HepG2 (cell line): Measurements from ENCODE around the gene STX5. TPM values are rescaled to one million over a fixed set of nuclear protein-coding genes. Genes with fewer than 3 reads are reported as not detected.

Experiments used
- BRCA1 ChIP-seq: sonication (generic); formaldehyde crosslinking; IDR thresholded peaks from 2 replicates; pipeline ENCODE4 v1.4.0; 2020; ENCODE audit warnings: missing genetic modification reagents
- ELF3 ChIP-seq: IDR thresholded peaks from 2 replicates; pipeline ENCODE4 v1.6.1; 2016; ENCODE audit warnings: missing genetic modification reagents, missing compliant biosample characterization
- FOXM1 ChIP-seq: sonication (generic); formaldehyde crosslinking; IDR thresholded peaks from 2 replicates; pipeline ENCODE4 v1.5.0; 2020; ENCODE audit warnings: missing genetic modification reagents
- HDAC2 ChIP-seq: sonication (generic); formaldehyde crosslinking; IDR thresholded peaks from 2 replicates; pipeline ENCODE4 v1.4.0; 2020; ENCODE audit warnings: missing genetic modification reagents
- MAF1 ChIP-seq: sonication (generic); formaldehyde crosslinking; IDR thresholded peaks from 2 replicates; pipeline ENCODE4 v1.5.0; 2020; ENCODE audit warnings: missing genetic modification reagents, borderline replicate concordance
- MED13 ChIP-seq: sonication (generic); formaldehyde crosslinking; IDR thresholded peaks from 2 replicates; pipeline ENCODE4 v1.5.0; 2020; ENCODE audit warnings: missing genetic modification reagents
- NR2F6 ChIP-seq, 2 experiments: IDR thresholded peaks; 2 replicates each; pipeline ENCODE4 v1.6.1; 2016; ENCODE audit warnings: antibody characterized with exemption in 1 of 2, mild to moderate bottlenecking in 1 of 2
- SATB2 ChIP-seq: sonication (generic); formaldehyde crosslinking; IDR thresholded peaks from 2 replicates; pipeline ENCODE4 v1.5.0; 2020; ENCODE audit warnings: missing genetic modification reagents
- SOX5 ChIP-seq: IDR thresholded peaks from 2 replicates; pipeline ENCODE4 v1.6.1; 2016; ENCODE audit warnings: borderline replicate concordance
- SYNCRIP ChIP-seq: fragments of 200-400 bp; formaldehyde crosslinking; IDR thresholded peaks from 2 replicates; pipeline ENCODE4 v1.6.1; 2018; ENCODE audit warnings: mild to moderate bottlenecking, low read depth, low read length; ENCODE audit not compliant: insufficient read depth
- TFAP4 ChIP-seq: sonication (generic); IDR thresholded peaks from 2 replicates; pipeline ENCODE4 v1.6.1; 2016; ENCODE audit warnings: low read depth, borderline replicate concordance
- ZMAT3 ChIP-seq: sonication (generic); formaldehyde crosslinking; conservative IDR thresholded peaks from 2 replicates; pipeline ENCODE4 v1.7.0; 2021; ENCODE audit warnings: missing genetic modification reagents
- ZNF329 ChIP-seq: sonication (generic); formaldehyde crosslinking; IDR thresholded peaks from 2 replicates; pipeline ENCODE4 v1.9.0; 2021; ENCODE audit warnings: low read depth, mild to moderate bottlenecking, missing genetic modification reagents
- ZNF44 ChIP-seq: sonication (generic); formaldehyde crosslinking; IDR thresholded peaks from 2 replicates; pipeline ENCODE4 v1.5.1; 2020; ENCODE audit warnings: mild to moderate bottlenecking, missing genetic modification reagents
- ZNF451 ChIP-seq: sonication (generic); formaldehyde crosslinking; IDR thresholded peaks from 2 replicates; pipeline ENCODE4 v1.5.0; 2020; ENCODE audit warnings: mild to moderate bottlenecking, missing genetic modification reagents
- ZNF496 ChIP-seq: sonication (generic); formaldehyde crosslinking; IDR thresholded peaks from 2 replicates; pipeline ENCODE4 v1.8.1; 2023; ENCODE audit warnings: mild to moderate bottlenecking, moderate library complexity, missing genetic modification reagents; ENCODE audit not compliant: insufficient replicate concordance
- ZNF564 ChIP-seq: sonication (generic); formaldehyde crosslinking; IDR thresholded peaks from 2 replicates; pipeline ENCODE4 v1.8.1; 2023; ENCODE audit warnings: mild to moderate bottlenecking, missing genetic modification reagents
- ZNF749 ChIP-seq: sonication (generic); formaldehyde crosslinking; IDR thresholded peaks from 2 replicates; pipeline ENCODE4 v1.8.0; 2022; ENCODE audit warnings: mild to moderate bottlenecking, missing genetic modification reagents, moderate library complexity, borderline replicate concordance
- polyA plus RNA-seq, 8 experiments: library from polyadenylated mRNA; depleted of rRNA in 3 of 8; stranded (reverse) in 7 of 8; unstranded in 1 of 8; fragments of >200 nt; fragmentation: Illumina TruSeq in 4 of 8; extraction: Trizol in 4 of 8; gene quantifications; 2 replicates each; pipeline versions ENCODE4 v1.2.1 to v1.2.3, GENCODE V29; 2011 to 2016; ENCODE audit warnings: low read depth in 4 of 8, missing spikeins in 1 of 8, mixed read lengths in 1 of 8; ENCODE audit not compliant: insufficient read depth in 1 of 8
- total RNA-seq, 5 experiments: library from RNA; depleted of rRNA; stranded (reverse); fragments of >200 nt; fragmentation: Illumina TruSeq; extraction: Trizol; gene quantifications; 2 replicates each; pipeline ENCODE4 v1.2.3, GENCODE V29; 2016; ENCODE audit warnings: low read depth in 1 of 5
- TF ChIP-seq, protein P1 (sequence below), 2 experiments: sonication (generic) in 1 of 2; formaldehyde crosslinking in 1 of 2; IDR thresholded peaks; 2 replicates each; pipeline versions ENCODE4 v1.4.0 to v1.6.1; 2016 to 2020; ENCODE audit warnings: borderline replicate concordance in 1 of 2, low read depth in 1 of 2, mild to moderate bottlenecking in 1 of 2, missing genetic modification reagents in 1 of 2
- TF ChIP-seq, protein P2 (sequence below): sonication (generic); formaldehyde crosslinking; IDR thresholded peaks from 2 replicates; pipeline ENCODE4 v1.5.0; 2020; ENCODE audit warnings: missing genetic modification reagents
- TF ChIP-seq, protein P3 (sequence below): sonication (generic); formaldehyde crosslinking; IDR thresholded peaks from 2 replicates; pipeline ENCODE4 v1.5.1; 2020; ENCODE audit warnings: mild to moderate bottlenecking, missing genetic modification reagents, moderate library complexity

The STX5 gene
- total and polyA plus RNA-seq, 2 of the 13 experiments (the other 11 are each of a cell fraction or from before 2014, with no cell fraction given), result 26.9 to 30.0 TPM

- TF ChIP-seq ZNF451 (no peak), BRCA1 (CRISPR knock-in tag) (no peak), ZNF329 (0 out of 2 replicates have a peak, but pooled peaks have one; percentile 27), TFAP4 (no peak), MAF1 (CRISPR knock-in tag) (no peak), SATB2 (CRISPR knock-in tag) (no peak), HDAC2 (no peak), ZNF44 (CRISPR knock-in tag) (no peak), ELF3 (CRISPR knock-in tag) (peak; percentile 50), MED13 (CRISPR knock-in tag) (no peak), FOXM1 (CRISPR knock-in tag) (no peak), ZMAT3 (no peak; the same call in 1 of the 2 replicates), SOX5 (CRISPR knock-in tag) (no peak), NR2F6 (IDR thresholded peaks at IDR 0.05) (no peak), NR2F6 (CRISPR knock-in tag; IDR thresholded peaks at IDR 0.05) (no peak), SYNCRIP (no peak), ZNF496 (CRISPR knock-in tag) (no peak), ZNF749 (CRISPR knock-in tag) (no peak), ZNF564 (CRISPR knock-in tag) (no peak)
- TF ChIP-seq, protein P1, sequence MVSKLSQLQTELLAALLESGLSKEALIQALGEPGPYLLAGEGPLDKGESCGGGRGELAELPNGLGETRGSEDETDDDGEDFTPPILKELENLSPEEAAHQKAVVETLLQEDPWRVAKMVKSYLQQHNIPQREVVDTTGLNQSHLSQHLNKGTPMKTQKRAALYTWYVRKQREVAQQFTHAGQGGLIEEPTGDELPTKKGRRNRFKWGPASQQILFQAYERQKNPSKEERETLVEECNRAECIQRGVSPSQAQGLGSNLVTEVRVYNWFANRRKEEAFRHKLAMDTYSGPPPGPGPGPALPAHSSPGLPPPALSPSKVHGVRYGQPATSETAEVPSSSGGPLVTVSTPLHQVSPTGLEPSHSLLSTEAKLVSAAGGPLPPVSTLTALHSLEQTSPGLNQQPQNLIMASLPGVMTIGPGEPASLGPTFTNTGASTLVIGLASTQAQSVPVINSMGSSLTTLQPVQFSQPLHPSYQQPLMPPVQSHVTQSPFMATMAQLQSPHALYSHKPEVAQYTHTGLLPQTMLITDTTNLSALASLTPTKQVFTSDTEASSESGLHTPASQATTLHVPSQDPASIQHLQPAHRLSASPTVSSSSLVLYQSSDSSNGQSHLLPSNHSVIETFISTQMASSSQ (IDR thresholded peaks at IDR 0.05; ENCODE audit: low read depth), result no peak
- TF ChIP-seq, protein P1 (CRISPR knock-in tag; IDR thresholded peaks at IDR 0.05; ENCODE audit: borderline replicate concordance), result no peak
- TF ChIP-seq, protein P2, sequence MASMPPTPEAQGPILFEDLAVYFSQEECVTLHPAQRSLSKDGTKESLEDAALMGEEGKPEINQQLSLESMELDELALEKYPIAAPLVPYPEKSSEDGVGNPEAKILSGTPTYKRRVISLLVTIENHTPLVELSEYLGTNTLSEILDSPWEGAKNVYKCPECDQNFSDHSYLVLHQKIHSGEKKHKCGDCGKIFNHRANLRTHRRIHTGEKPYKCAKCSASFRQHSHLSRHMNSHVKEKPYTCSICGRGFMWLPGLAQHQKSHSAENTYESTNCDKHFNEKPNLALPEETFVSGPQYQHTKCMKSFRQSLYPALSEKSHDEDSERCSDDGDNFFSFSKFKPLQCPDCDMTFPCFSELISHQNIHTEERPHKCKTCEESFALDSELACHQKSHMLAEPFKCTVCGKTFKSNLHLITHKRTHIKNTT, result no peak
- TF ChIP-seq, protein P3, sequence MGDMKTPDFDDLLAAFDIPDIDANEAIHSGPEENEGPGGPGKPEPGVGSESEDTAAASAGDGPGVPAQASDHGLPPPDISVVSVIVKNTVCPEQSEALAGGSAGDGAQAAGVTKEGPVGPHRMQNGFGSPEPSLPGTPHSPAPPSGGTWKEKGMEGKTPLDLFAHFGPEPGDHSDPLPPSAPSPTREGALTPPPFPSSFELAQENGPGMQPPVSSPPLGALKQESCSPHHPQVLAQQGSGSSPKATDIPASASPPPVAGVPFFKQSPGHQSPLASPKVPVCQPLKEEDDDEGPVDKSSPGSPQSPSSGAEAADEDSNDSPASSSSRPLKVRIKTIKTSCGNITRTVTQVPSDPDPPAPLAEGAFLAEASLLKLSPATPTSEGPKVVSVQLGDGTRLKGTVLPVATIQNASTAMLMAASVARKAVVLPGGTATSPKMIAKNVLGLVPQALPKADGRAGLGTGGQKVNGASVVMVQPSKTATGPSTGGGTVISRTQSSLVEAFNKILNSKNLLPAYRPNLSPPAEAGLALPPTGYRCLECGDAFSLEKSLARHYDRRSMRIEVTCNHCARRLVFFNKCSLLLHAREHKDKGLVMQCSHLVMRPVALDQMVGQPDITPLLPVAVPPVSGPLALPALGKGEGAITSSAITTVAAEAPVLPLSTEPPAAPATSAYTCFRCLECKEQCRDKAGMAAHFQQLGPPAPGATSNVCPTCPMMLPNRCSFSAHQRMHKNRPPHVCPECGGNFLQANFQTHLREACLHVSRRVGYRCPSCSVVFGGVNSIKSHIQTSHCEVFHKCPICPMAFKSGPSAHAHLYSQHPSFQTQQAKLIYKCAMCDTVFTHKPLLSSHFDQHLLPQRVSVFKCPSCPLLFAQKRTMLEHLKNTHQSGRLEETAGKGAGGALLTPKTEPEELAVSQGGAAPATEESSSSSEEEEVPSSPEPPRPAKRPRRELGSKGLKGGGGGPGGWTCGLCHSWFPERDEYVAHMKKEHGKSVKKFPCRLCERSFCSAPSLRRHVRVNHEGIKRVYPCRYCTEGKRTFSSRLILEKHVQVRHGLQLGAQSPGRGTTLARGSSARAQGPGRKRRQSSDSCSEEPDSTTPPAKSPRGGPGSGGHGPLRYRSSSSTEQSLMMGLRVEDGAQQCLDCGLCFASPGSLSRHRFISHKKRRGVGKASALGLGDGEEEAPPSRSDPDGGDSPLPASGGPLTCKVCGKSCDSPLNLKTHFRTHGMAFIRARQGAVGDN (CRISPR knock-in tag), result peak; percentile 92
Measured at GRCh38 chr11:62842171-62842741, 10.4 kb upstream of the STX5 start (continued).
